GM12878 (cell line): ENCODE results near the gene PLEKHM1. TPM values are rescaled to one million over a fixed set of nuclear protein-coding genes. Genes with fewer than 3 reads are reported as not detected.

Experiments used
- ATAC-seq: fragments of 200-7000 bp; cut with Tn5 transposase; 3 replicates; pipeline ENCODE4 v1.9.1; 2020; ENCODE audit warnings: mild to moderate bottlenecking, moderate library complexity
- BruUV-seq: library from RNA; stranded (reverse); fragments of 400-500 nt; replicated peaks from 2 replicates; lab custom pipeline; 2021; lab: Mats Ljungman, UMichigan
- CTCF ChIA-PET: fragments of 300-600 bp; sonication (Branson Sonifier 250); formaldehyde crosslinking; extraction: SDS; loops from one replicate; lab custom pipeline; 2021; ENCODE audit warnings: inconsistent platforms; lab: Yijun Ruan, JAX
- POLR2A ChIA-PET: fragments of 350-600 bp; formaldehyde crosslinking; extraction: SDS; loops from one replicate; lab custom pipeline; 2021; ENCODE audit warnings: inconsistent platforms; lab: Charles Lee
- RAD21 ChIA-PET: fragments of 300-600 bp; sonication (Branson Sonifier 250); formaldehyde crosslinking; loops from one replicate; lab custom pipeline; 2023; ENCODE audit warnings: antibody characterized with exemption; ENCODE audit not compliant: unreplicated experiment; lab: Charles Lee
- SMC1A ChIA-PET: fragments of 300-600 bp; sonication (Branson Sonifier 250); formaldehyde crosslinking; loops from one replicate; lab custom pipeline; 2023; ENCODE audit not compliant: unreplicated experiment, uncharacterized antibody; lab: Charles Lee
- DNase-seq: peaks from one replicate; pipeline ENCODE4 v3.0.0-alpha.2; 2011; ENCODE audit warnings: low read depth, low spot score
- FAIRE-seq: peaks from 3 replicates; lab custom pipeline; 2011; peaks lifted over from hg19 to GRCh38; lab: Jason Lieb, UNC
- H2AFZ ChIP-seq: 2 replicates; pipeline ENCODE4 v1.6.0; 2011; ENCODE audit warnings: low read depth, low read length, control low read depth; ENCODE audit not compliant: control insufficient read depth
- H3K27ac ChIP-seq: 2 replicates; pipeline ENCODE4 v1.5.1; 2011; ENCODE audit warnings: control low read depth; ENCODE audit not compliant: control insufficient read depth, insufficient read depth
- H3K27me3 ChIP-seq, 2 experiments: replicated peaks in 1 of 2; 2 replicates each; pipeline versions ENCODE4 v1.6.0 to v1.6.1; 2011; ENCODE audit warnings: low read length in 1 of 2; ENCODE audit not compliant: control insufficient read depth in 2 of 2, insufficient read depth in 2 of 2
- H3K36me3 ChIP-seq, 2 experiments: 2 replicates each; pipeline ENCODE4 v1.5.1; 2011; ENCODE audit warnings: low read length in 1 of 2; ENCODE audit not compliant: control insufficient read depth in 2 of 2, insufficient read depth in 2 of 2
- H3K4me1 ChIP-seq: 2 replicates; pipeline ENCODE4 v1.6.1; 2011; ENCODE audit warnings: mild to moderate bottlenecking, low read length, moderate library complexity, mixed read lengths; ENCODE audit not compliant: control insufficient read depth, insufficient read depth
- H3K4me2 ChIP-seq: 2 replicates; pipeline ENCODE4 v1.6.0; 2011; ENCODE audit warnings: control low read depth; ENCODE audit not compliant: control insufficient read depth, insufficient read depth
- H3K4me3 ChIP-seq: fragments of 200-600 bp; sonication (generic); 2 replicates; pipeline ENCODE4 v1.5.1; 2016
- H3K79me2 ChIP-seq: 2 replicates; pipeline ENCODE4 v1.6.0; 2011; ENCODE audit warnings: low read length; ENCODE audit not compliant: control insufficient read depth, insufficient read depth
- H3K9ac ChIP-seq: 2 replicates; pipeline ENCODE4 v1.8.0; 2011; ENCODE audit warnings: low read length, control low read depth, mixed read lengths; ENCODE audit not compliant: control insufficient read depth, insufficient read depth
- H3K9me3 ChIP-seq: replicated peaks from 3 replicates; pipeline ENCODE4 v1.5.1; 2011; ENCODE audit warnings: mild to moderate bottlenecking, low read length; ENCODE audit not compliant: control insufficient read depth, insufficient read depth
- H4K20me1 ChIP-seq: 2 replicates; pipeline ENCODE4 v1.6.0; 2011; ENCODE audit not compliant: control insufficient read depth, insufficient read depth
- ATF7 ChIP-seq: fragments of 450-650 bp; IDR thresholded peaks from 2 replicates; pipeline ENCODE4 v1.6.1; 2016; ENCODE audit warnings: low read depth, mild to moderate bottlenecking
- BCL11A ChIP-seq: IDR thresholded peaks from 2 replicates; pipeline ENCODE4 v1.6.1; 2011; ENCODE audit warnings: low read depth, low read length
- EED ChIP-seq: sonication (generic); IDR thresholded peaks from 2 replicates; pipeline ENCODE4 v1.6.1; 2016; ENCODE audit warnings: antibody characterized with exemption, low read depth
- EZH2 ChIP-seq: IDR thresholded peaks from 2 replicates; pipeline ENCODE4 v1.6.1; 2012; ENCODE audit warnings: low read depth, mild to moderate bottlenecking, control low read depth, inconsistent platforms, low read length, borderline replicate concordance; ENCODE audit not compliant: control insufficient read depth
- FOXM1 ChIP-seq: IDR thresholded peaks from 2 replicates; pipeline ENCODE4 v1.6.1; 2012; ENCODE audit warnings: low read depth, mild to moderate bottlenecking, inconsistent platforms, low read length, moderate library complexity
- HDGF ChIP-seq: fragments of 450-650 bp; IDR thresholded peaks from 2 replicates; pipeline ENCODE4 v1.6.1; 2016; ENCODE audit warnings: antibody characterized with exemption
- NFIC ChIP-seq: IDR thresholded peaks from 2 replicates; pipeline ENCODE4 v1.6.1; 2012; ENCODE audit warnings: low read depth, mild to moderate bottlenecking, inconsistent platforms, low read length, moderate library complexity
- SMAD1 ChIP-seq: fragments of 450-650 bp; IDR thresholded peaks from 2 replicates; pipeline ENCODE4 v1.6.1; 2018; ENCODE audit warnings: mild to moderate bottlenecking, low read depth; ENCODE audit not compliant: partially characterized antibody
- SMARCA5 ChIP-seq: fragments of 450-650 bp; IDR thresholded peaks from 2 replicates; pipeline ENCODE4 v1.6.1; 2017; ENCODE audit warnings: mild to moderate bottlenecking
- SP1 ChIP-seq: IDR thresholded peaks from one replicate; pipeline ENCODE4 v1.6.1; 2011; ENCODE audit warnings: low read depth, low read length
- TBL1XR1 ChIP-seq: IDR thresholded peaks from 2 replicates; pipeline ENCODE4 v1.6.1; 2012; ENCODE audit warnings: low read depth, low read length, improper control_type of control experiment
- TCF3 ChIP-seq: IDR thresholded peaks from 2 replicates; pipeline ENCODE4 v1.6.1; 2012; ENCODE audit warnings: low read depth, mild to moderate bottlenecking, low read length, borderline replicate concordance; ENCODE audit not compliant: insufficient read depth
- ZBED1 ChIP-seq: IDR thresholded peaks from 2 replicates; pipeline ENCODE4 v1.6.1; 2016; ENCODE audit warnings: borderline replicate concordance
- WGBS: methylation state at CpG from one replicate; pipeline ENCODE4 v1.1.6; 2016; ENCODE audit warnings: low lambda C conversion rate; ENCODE audit not compliant: insufficient replicate concordance, insufficient coverage; ENCODE audit errors: missing lambda C conversion rate; 5-methylcytosine and 5-hydroxymethylcytosine counted together
- in situ Hi-C: fragments of 300-500 bp; cut with MboI; formaldehyde crosslinking; loops from 9 replicates; pipeline ENCODE4 v1.14.3; 2018; ENCODE audit warnings: mixed read lengths
- intact Hi-C: fragments of 100-400 bp; cut with micrococcal nuclease; formaldehyde crosslinking; loops from one replicate; pipeline ENCODE4 v1.14.2; 2022; ENCODE audit not compliant: unreplicated experiment
- polyA plus RNA-seq, 11 experiments: library from polyadenylated mRNA; depleted of rRNA in 4 of 11; unstranded in 6 of 11; stranded (reverse) in 5 of 11; fragments of >200 nt; fragmentation: Nextera tagmentation in 4 of 11; fragmentation: Illumina TruSeq in 1 of 11; extraction: Ambion mirVana in 4 of 11; extraction: Trizol in 1 of 11; gene quantifications; 1 replicate in 1 of 11; 2 replicates in 10 of 11; pipeline versions ENCODE4 v1.2.1 to v1.2.3, GENCODE V29; 2011 to 2016; ENCODE audit warnings: inconsistent platforms in 2 of 11, missing spikeins in 2 of 11, low read depth in 1 of 11
- total RNA-seq, 4 experiments: library from RNA; depleted of rRNA in 3 of 4; stranded (reverse); fragments of >200 nt in 3 of 4; fragmentation: Illumina TruSeq in 1 of 4; extraction: Trizol in 1 of 4; gene quantifications; 2 replicates each; pipeline versions ENCODE4 v1.2.1 to v1.2.3, GENCODE V29; 2013 to 2021
- TF ChIP-seq, protein P1 (sequence below): fragments of 450-650 bp; IDR thresholded peaks from 2 replicates; pipeline ENCODE4 v1.6.1; 2017; ENCODE audit warnings: low read depth, mild to moderate bottlenecking, moderate library complexity

The PLEKHM1 gene
- total and polyA plus RNA-seq, 10 of the 15 experiments (the other 5 are each of a cell fraction or from before 2014, with no cell fraction given), result 0.21 to 27.8 (median 9.4) TPM

- TF ChIP-seq ZBED1 (peak; percentile 47; the same call in 1 of the 2 replicates), ATF7 (0 out of 2 replicates have a peak, but pooled peaks have one; percentile 15), EED (peak; percentile 89), BCL11A (0 out of 2 replicates have a peak, but pooled peaks have one; percentile 22), FOXM1 (peak; percentile 52; the same call in 1 of the 2 replicates), SP1 (peak; percentile 35), NFIC (0 out of 2 replicates have a peak, but pooled peaks have one; percentile 30), TBL1XR1 (0 out of 2 replicates have a peak, but pooled peaks have one; percentile 32), HDGF (0 out of 2 replicates have a peak, but pooled peaks have one; percentile 37), TCF3 (peak; percentile 82)
- TF ChIP-seq, protein P1, sequence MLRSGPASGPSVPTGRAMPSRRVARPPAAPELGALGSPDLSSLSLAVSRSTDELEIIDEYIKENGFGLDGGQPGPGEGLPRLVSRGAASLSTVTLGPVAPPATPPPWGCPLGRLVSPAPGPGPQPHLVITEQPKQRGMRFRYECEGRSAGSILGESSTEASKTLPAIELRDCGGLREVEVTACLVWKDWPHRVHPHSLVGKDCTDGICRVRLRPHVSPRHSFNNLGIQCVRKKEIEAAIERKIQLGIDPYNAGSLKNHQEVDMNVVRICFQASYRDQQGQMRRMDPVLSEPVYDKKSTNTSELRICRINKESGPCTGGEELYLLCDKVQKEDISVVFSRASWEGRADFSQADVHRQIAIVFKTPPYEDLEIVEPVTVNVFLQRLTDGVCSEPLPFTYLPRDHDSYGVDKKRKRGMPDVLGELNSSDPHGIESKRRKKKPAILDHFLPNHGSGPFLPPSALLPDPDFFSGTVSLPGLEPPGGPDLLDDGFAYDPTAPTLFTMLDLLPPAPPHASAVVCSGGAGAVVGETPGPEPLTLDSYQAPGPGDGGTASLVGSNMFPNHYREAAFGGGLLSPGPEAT, result peak; percentile 55
These were observed 49.5 kb downstream of the PLEKHM1 start (continued) for GRCh38 chr17:45440839-45441515.

GRCh38 chr17:45440161-45440778, 50.3 kb downstream of the PLEKHM1 start:
- no peaks in the 10 kb centered on the region for H4K20me1 ChIP-seq
- WGBS, result 77% methylated on average over 10 of the region's 10 CpGs
- H3K27me3 ChIP-seq, result no peaks in the 10 kb centered on the region
- SMC1A ChIA-PET, result interaction anchor here (1.0 to 2.0 kb wide), 2 partner anchors 12 to 197 kb away, joined by 3 to 5 read pairs; no protein-coding TSS in a partner anchor
- H3K4me3 ChIP-seq, result no peak overlapping the region
- H3K36me3 ChIP-seq, result no peaks in the 10 kb centered on the region; a peak in 1 of 4 replicates
- peak overlapping the region; percentile 55 for H3K27ac ChIP-seq
- TF ChIP-seq SMARCA5 (peak; percentile 49; the same call in 1 of the 2 replicates), EZH2 (no peak), SMAD1 (peak; percentile 52)
- H3K9me3 ChIP-seq, result no peaks in the 10 kb centered on the region
- RAD21 ChIA-PET, result no interaction called here
- no TSS peak for BruUV-seq
- FAIRE-seq (no peak), ATAC-seq (no peak), DNase-seq (no peak)
- intact Hi-C loops (no loop called here), in situ Hi-C loops (no loop called here)
- POLR2A ChIA-PET, result no interaction called here
- CTCF ChIA-PET, result interaction anchor here (1.1 to 1.6 kb wide), 3 partner anchors 12 to 222 kb away, joined by 3 to 5 read pairs (median 3); no protein-coding TSS in a partner anchor
- H3K4me2 ChIP-seq, result peak overlapping the region; percentile 76
- H3K79me2 ChIP-seq, result no peaks in the 10 kb centered on the region
- no peak overlapping the region for H3K9ac ChIP-seq
- no peak overlapping the region for H2AFZ ChIP-seq
- H3K4me1 ChIP-seq, result peaks cover 18% of the 10 kb centered on the region
